HepG2 (cell line): ENCODE results near the gene ING2. TPM values are rescaled to one million over a fixed set of nuclear protein-coding genes. Genes with fewer than 3 reads are reported as not detected.

Experiments
- ATAC-seq: fragments of 200-7000 bp; cut with Tn5 transposase; 3 replicates; pipeline ENCODE4 v1.9.1; 2020; ENCODE audit warnings: mild to moderate bottlenecking, moderate library complexity
- BruUV-seq: library from RNA; stranded (reverse); fragments of 400-500 nt; replicated peaks from 2 replicates; lab custom pipeline; 2021; lab: Mats Ljungman, UMichigan
- CTCF ChIA-PET: fragments of 300-600 bp; formaldehyde crosslinking; extraction: SDS; loops from one replicate; lab custom pipeline; 2021; ENCODE audit warnings: low total read pairs, inconsistent platforms, low intra/inter-chr PET ratio; lab: Yijun Ruan, JAX
- POLR2A ChIA-PET: fragments of 350-600 bp; sonication (Branson Sonifier 250); formaldehyde crosslinking; loops from one replicate; lab custom pipeline; 2020; ENCODE audit warnings: antibody characterized with exemption, inconsistent platforms; lab: Yijun Ruan, JAX
- DNase-seq: peaks from one replicate; pipeline ENCODE4 v3.0.0-alpha.2; 2015; ENCODE audit warnings: low spot score
- FAIRE-seq: peaks from 3 replicates; lab custom pipeline; 2011; peaks lifted over from hg19 to GRCh38; lab: Jason Lieb, UNC
- H2AFZ ChIP-seq: one replicate; pipeline ENCODE4 v1.6.1; 2011; ENCODE audit warnings: low read length, inconsistent platforms
- H3K27ac ChIP-seq: fragments of 300-600 bp; 3 replicates; pipeline ENCODE4 v1.8.0; 2011; ENCODE audit warnings: mixed run types, mild to moderate bottlenecking, mixed read lengths, low read length, inconsistent platforms; ENCODE audit not compliant: insufficient read depth; ENCODE audit errors: extremely low read length
- H3K27me3 ChIP-seq, 2 experiments: fragments of 200-600 bp in 1 of 2; 2 replicates in 1 of 2; 3 replicates in 1 of 2; pipeline versions ENCODE4 v1.6.0 to v1.8.0; 2011; ENCODE audit warnings: low read length in 2 of 2, mild to moderate bottlenecking in 2 of 2, moderate library complexity in 2 of 2, inconsistent platforms in 1 of 2; ENCODE audit not compliant: insufficient read depth in 2 of 2, control insufficient read depth in 1 of 2
- H3K36me3 ChIP-seq, 2 experiments: fragments of 200-600 bp in 1 of 2; replicated peaks in 1 of 2; 2 replicates in 1 of 2; 3 replicates in 1 of 2; pipeline versions ENCODE4 v1.5.1 to v1.8.0; 2011; ENCODE audit warnings: low read length in 2 of 2, inconsistent platforms in 1 of 2; ENCODE audit not compliant: insufficient read depth in 2 of 2, control insufficient read depth in 1 of 2
- H3K4me1 ChIP-seq: 2 replicates; pipeline ENCODE4 v1.5.1; 2012; ENCODE audit warnings: low read length, inconsistent platforms; ENCODE audit not compliant: insufficient read depth
- H3K4me2 ChIP-seq: 2 replicates; pipeline ENCODE4 v1.6.0; 2011; ENCODE audit warnings: low read depth, low read length, inconsistent platforms
- H3K4me3 ChIP-seq, 3 experiments: fragments of 200-600 bp in 1 of 3; sonication (generic), shearing (Covaris generic) in 1 of 3; replicated peaks in 1 of 3; 2 replicates each; pipeline ENCODE4 v1.5.1; 2011 to 2016; ENCODE audit warnings: low read length in 3 of 3, inconsistent platforms in 2 of 3, low read depth in 2 of 3, mild to moderate bottlenecking in 2 of 3, control low read depth in 1 of 3, mixed read lengths in 1 of 3; ENCODE audit not compliant: insufficient read depth in 1 of 3
- H3K79me2 ChIP-seq: one replicate; pipeline ENCODE4 v1.6.1; 2011; ENCODE audit warnings: low read length, inconsistent platforms; ENCODE audit not compliant: insufficient read depth
- H3K9ac ChIP-seq: 2 replicates; pipeline ENCODE4 v1.6.0; 2011; ENCODE audit warnings: mild to moderate bottlenecking, low read depth, low read length, inconsistent platforms; ENCODE audit not compliant: insufficient read depth
- H3K9me3 ChIP-seq: 2 replicates; pipeline ENCODE4 v1.5.1; 2012; ENCODE audit warnings: mild to moderate bottlenecking, low read length
- H4K20me1 ChIP-seq: 2 replicates; pipeline ENCODE4 v1.6.0; 2011; ENCODE audit warnings: inconsistent platforms, mild to moderate bottlenecking, low read length, moderate library complexity; ENCODE audit not compliant: insufficient read depth
- HMGXB3 ChIP-seq: sonication (generic); formaldehyde crosslinking; IDR thresholded peaks from 2 replicates; pipeline ENCODE4 v1.4.0; 2020; ENCODE audit warnings: missing genetic modification reagents, borderline replicate concordance
- MAFF ChIP-seq: IDR thresholded peaks from 2 replicates; pipeline ENCODE4 v1.6.1; 2011; ENCODE audit warnings: low read depth, low read length, improper control_type of control experiment
- MAFK ChIP-seq, 2 experiments: IDR thresholded peaks in 1 of 2; conservative IDR thresholded peaks in 1 of 2; 2 replicates each; pipeline ENCODE4 v1.6.1; 2011; ENCODE audit warnings: improper control_type of control experiment in 2 of 2, low read length in 2 of 2
- NFE2L2 ChIP-seq: fragments of 150-350 bp; IDR thresholded peaks from 2 replicates; pipeline ENCODE4 v1.6.1; 2014; ENCODE audit warnings: low read length
- ZNF556 ChIP-seq: sonication (generic); formaldehyde crosslinking; IDR thresholded peaks from 2 replicates; pipeline ENCODE4 v1.4.0; 2020; ENCODE audit warnings: mild to moderate bottlenecking, missing genetic modification reagents, borderline replicate concordance
- WGBS: methylation state at CpG from one replicate; pipeline ENCODE4 v1.1.6; 2017; ENCODE audit warnings: low lambda C conversion rate; 5-methylcytosine and 5-hydroxymethylcytosine counted together
- in situ Hi-C: cut with HindIII; loops from 2 replicates; pipeline ENCODE4 v1.10.0; 2017; ENCODE audit warnings: low pct_unique_long_range_greater_than_20kb; ENCODE audit not compliant: extremely low pct_ligation_motif_present
- intact Hi-C: fragments of 100-400 bp; cut with micrococcal nuclease; formaldehyde crosslinking; loops from one replicate; pipeline ENCODE4 v1.10.0; 2022; ENCODE audit not compliant: unreplicated experiment
- polyA plus RNA-seq, 8 experiments: library from polyadenylated mRNA; depleted of rRNA in 3 of 8; stranded (reverse) in 7 of 8; unstranded in 1 of 8; fragments of >200 nt; fragmentation: Illumina TruSeq in 4 of 8; extraction: Trizol in 4 of 8; gene quantifications; 2 replicates each; pipeline versions ENCODE4 v1.2.1 to v1.2.3, GENCODE V29; 2011 to 2016; ENCODE audit warnings: low read depth in 4 of 8, missing spikeins in 1 of 8, mixed read lengths in 1 of 8; ENCODE audit not compliant: insufficient read depth in 1 of 8
- total RNA-seq, 5 experiments: library from RNA; depleted of rRNA; stranded (reverse); fragments of >200 nt; fragmentation: Illumina TruSeq; extraction: Trizol; gene quantifications; 2 replicates each; pipeline ENCODE4 v1.2.3, GENCODE V29; 2016; ENCODE audit warnings: low read depth in 1 of 5

ING2 gene
- total and polyA plus RNA-seq, 2 of the 13 experiments (the other 11 are each of a cell fraction or from before 2014, with no cell fraction given) = 6.6 to 12.4 TPM

GRCh38 chr4:183508697-183509335 lies 4.0 kb downstream of the ING2 start:
- Histone ChIP-seq H3K27me3 (no peaks in the 10 kb centered on the region; a peak in 1 of 5 replicates), H4K20me1 (peaks cover 13% of the 10 kb centered on the region), H3K9me3 (no peaks in the 10 kb centered on the region), H3K27ac (no peak overlapping the region)
- peak; percentile 36 for FAIRE-seq
- peak; percentile 58; the same call in 1 of the 2 replicates for TF ChIP-seq NFE2L2
- TF ChIP-seq MAFK (conservative IDR thresholded peaks at IDR 0.05 in 1 of 2, IDR thresholded peaks at IDR 0.05 in 1 of 2; ENCODE audit: low read length in 2 of 2) = 0 out of 4 replicates have a peak, but pooled peaks of 1 of the 2 experiments have one; percentile 4
- no peak for TF ChIP-seq HMGXB3 (CRISPR knock-in tag)
- TF ChIP-seq ZNF556 (CRISPR knock-in tag) = no peak
- 0 out of 2 replicates have a peak, but pooled peaks have one; percentile 12 for TF ChIP-seq MAFF
- TF ChIP-seq, all 625 proteins: peak for 3
- BruUV-seq = no TSS peak
- POLR2A ChIA-PET = no interaction called here
- ATAC-seq (no peak), DNase-seq (no peak)
- H3K4me1 ChIP-seq = peaks cover 28% of the 10 kb centered on the region
- H3K36me3 ChIP-seq = peaks cover 4 to 15% of the 10 kb centered on the region in 2 experiments; a peak in 4 of 5 replicates
- WGBS = 88% methylated on average over 6 of the region's 6 CpGs
- CTCF ChIA-PET = no interaction called here
- H3K79me2 ChIP-seq = peaks cover 35% of the 10 kb centered on the region
- no peak overlapping the region for H3K9ac ChIP-seq
- H3K4me2 ChIP-seq = no peak overlapping the region
- intact Hi-C loops (no loop called here), in situ Hi-C loops (no loop called here)
- H2AFZ ChIP-seq = no peak overlapping the region
- H3K4me3 ChIP-seq = no peak overlapping the region
